ENCODE data around the gene NDUFB11. TPM values are rescaled to one million over a fixed set of nuclear protein-coding genes. Genes with fewer than 3 reads are reported as not detected.

Gene NDUFB11
- total RNA-seq, 1 experiment from 2014 or later: 129 TPM

DNA sequence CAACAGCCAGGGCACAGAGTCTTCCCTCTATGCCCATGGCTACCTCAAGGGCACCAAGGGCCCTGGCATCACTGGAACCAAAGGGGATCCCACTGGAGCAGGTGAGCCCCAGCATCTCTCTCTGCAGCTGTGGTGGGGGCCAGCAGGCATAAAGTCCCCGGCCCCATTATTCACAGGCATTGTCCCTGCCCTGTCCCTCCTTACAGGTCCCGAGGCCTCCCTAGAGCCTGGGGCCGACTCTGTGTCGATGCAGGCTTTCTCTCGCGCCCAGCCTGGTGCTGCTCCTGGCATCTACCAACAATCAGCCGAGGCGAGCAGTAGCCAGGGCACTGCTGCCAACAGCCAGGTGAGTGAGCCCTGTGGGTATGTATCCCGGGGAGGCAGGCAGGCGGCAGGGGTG lies 36.8 kb upstream of the NDUFB11 start:
- no TSS peak for BruUV-seq (replicated peaks)
- no peak for DNase-seq
- TF ChIP-seq, protein P1, sequence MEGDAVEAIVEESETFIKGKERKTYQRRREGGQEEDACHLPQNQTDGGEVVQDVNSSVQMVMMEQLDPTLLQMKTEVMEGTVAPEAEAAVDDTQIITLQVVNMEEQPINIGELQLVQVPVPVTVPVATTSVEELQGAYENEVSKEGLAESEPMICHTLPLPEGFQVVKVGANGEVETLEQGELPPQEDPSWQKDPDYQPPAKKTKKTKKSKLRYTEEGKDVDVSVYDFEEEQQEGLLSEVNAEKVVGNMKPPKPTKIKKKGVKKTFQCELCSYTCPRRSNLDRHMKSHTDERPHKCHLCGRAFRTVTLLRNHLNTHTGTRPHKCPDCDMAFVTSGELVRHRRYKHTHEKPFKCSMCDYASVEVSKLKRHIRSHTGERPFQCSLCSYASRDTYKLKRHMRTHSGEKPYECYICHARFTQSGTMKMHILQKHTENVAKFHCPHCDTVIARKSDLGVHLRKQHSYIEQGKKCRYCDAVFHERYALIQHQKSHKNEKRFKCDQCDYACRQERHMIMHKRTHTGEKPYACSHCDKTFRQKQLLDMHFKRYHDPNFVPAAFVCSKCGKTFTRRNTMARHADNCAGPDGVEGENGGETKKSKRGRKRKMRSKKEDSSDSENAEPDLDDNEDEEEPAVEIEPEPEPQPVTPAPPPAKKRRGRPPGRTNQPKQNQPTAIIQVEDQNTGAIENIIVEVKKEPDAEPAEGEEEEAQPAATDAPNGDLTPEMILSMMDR (IDR thresholded peaks at IDR 0.05; ENCODE audit: insufficient read depth in 1 of 2, low read depth in 1 of 2, low read length in 1 of 2, severe bottlenecking in 1 of 2, unreplicated experiment in 1 of 2): no peak
- Mint-ChIP-seq H3K27ac (ENCODE audit: unreplicated experiment) (no peak overlapping the region), H3K27me3 (ENCODE audit: insufficient read depth, unreplicated experiment) (no peaks in the 10 kb centered on the region), H3K4me1 (ENCODE audit: low read depth, unreplicated experiment) (no peaks in the 10 kb centered on the region), H3K4me3 (ENCODE audit: unreplicated experiment) (no peak overlapping the region), H3K9me3 (ENCODE audit: unreplicated experiment) (no peaks in the 10 kb centered on the region), H3K36me3 (ENCODE audit: insufficient read depth, unreplicated experiment) (peaks cover 59% of the 10 kb centered on the region)
- Histone ChIP-seq H3K4me3 (ENCODE audit: low read depth, low read length) (no peak overlapping the region), H3K27me3 (replicated peaks; ENCODE audit: control insufficient read depth, insufficient read depth, low read length) (no peaks in the 10 kb centered on the region), H3K9me3 (no peaks in the 10 kb centered on the region), H3K4me1 (no peaks in the 10 kb centered on the region), H3K36me3 (ENCODE audit: control insufficient read depth, insufficient read depth, low read length) (no peaks in the 10 kb centered on the region; the same call in none of the 2 replicates)
- CTCF ChIA-PET: no interaction called here
- intact Hi-C loops (cut with micrococcal nuclease; ENCODE audit: unreplicated experiment): no loop called here
- POLR2A ChIA-PET: no interaction called here

DNA sequence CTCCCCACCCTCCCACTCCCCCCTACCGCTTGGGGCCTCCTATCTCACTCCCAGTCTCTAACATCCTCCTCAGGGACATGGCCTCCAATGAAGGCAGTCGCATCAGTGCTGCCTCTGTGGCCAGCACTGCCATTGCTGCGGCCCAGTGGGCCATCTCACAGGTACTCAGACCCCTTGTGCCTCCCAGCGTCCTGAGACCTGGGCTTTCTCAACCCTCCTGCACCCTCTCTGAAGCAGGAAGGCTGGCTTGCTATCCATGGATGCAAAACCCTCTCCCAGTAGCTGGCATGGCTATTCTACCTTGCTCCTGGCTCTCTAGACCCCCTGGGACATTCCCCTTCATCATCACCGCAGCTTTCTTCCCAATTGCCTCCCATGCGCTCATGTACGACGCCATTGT lies 35.8 kb upstream of the NDUFB11 start:
- TF ChIP-seq, protein P1 (IDR thresholded peaks at IDR 0.05; ENCODE audit: insufficient read depth in 1 of 2, low read depth in 1 of 2, low read length in 1 of 2, severe bottlenecking in 1 of 2, unreplicated experiment in 1 of 2): no peak

DNA sequence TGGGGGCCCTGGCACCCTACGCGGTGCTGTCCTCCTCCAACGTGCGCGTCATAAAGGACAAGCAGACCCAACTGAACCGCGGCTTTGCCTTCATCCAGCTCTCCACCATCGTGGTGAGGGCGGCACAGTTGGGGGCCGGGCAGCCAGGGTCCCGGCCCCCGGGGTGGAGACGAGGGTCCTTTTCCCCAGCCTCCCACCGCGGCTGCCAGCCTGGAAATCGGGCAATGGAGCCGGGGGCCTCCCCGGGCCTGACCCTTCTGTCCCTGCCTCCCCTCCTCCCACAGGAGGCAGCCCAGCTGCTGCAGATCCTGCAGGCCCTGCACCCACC lies 35.4 kb upstream of the NDUFB11 start:
- POLR2A ChIA-PET: no interaction called here
- intact Hi-C loops (cut with micrococcal nuclease; ENCODE audit: unreplicated experiment): no loop called here
- H3K27me3 Mint-ChIP-seq (ENCODE audit: insufficient read depth, unreplicated experiment): no peaks in the 10 kb centered on the region
- BruUV-seq (replicated peaks): no TSS peak
- DNase-seq: no peak
- no peaks in the 10 kb centered on the region for H3K4me1 Mint-ChIP-seq (ENCODE audit: low read depth, unreplicated experiment)
- TF ChIP-seq, protein P1 (IDR thresholded peaks at IDR 0.05; ENCODE audit: insufficient read depth in 1 of 2, low read depth in 1 of 2, low read length in 1 of 2, severe bottlenecking in 1 of 2, unreplicated experiment in 1 of 2): no peak
- H3K36me3 Mint-ChIP-seq (ENCODE audit: insufficient read depth, unreplicated experiment): peaks cover 58% of the 10 kb centered on the region
- Histone ChIP-seq H3K36me3 (ENCODE audit: control insufficient read depth, insufficient read depth, low read length) (no peaks in the 10 kb centered on the region; the same call in none of the 2 replicates), H3K9me3 (no peaks in the 10 kb centered on the region), H3K27me3 (replicated peaks; ENCODE audit: control insufficient read depth, insufficient read depth, low read length) (no peaks in the 10 kb centered on the region), H3K4me3 (ENCODE audit: low read depth, low read length) (no peak overlapping the region), H3K4me1 (no peaks in the 10 kb centered on the region)
- no peaks in the 10 kb centered on the region for H3K9me3 Mint-ChIP-seq (ENCODE audit: unreplicated experiment)
- CTCF ChIA-PET: no interaction called here
- H3K27ac Mint-ChIP-seq (ENCODE audit: unreplicated experiment): no peak overlapping the region
- no peak overlapping the region for H3K4me3 Mint-ChIP-seq (ENCODE audit: unreplicated experiment)

More for the DNA sequence above, 35.8 kb upstream of the NDUFB11 start:
- Mint-ChIP-seq H3K36me3 (ENCODE audit: insufficient read depth, unreplicated experiment) (peaks cover 61% of the 10 kb centered on the region), H3K4me3 (ENCODE audit: unreplicated experiment) (no peak overlapping the region), H3K4me1 (ENCODE audit: low read depth, unreplicated experiment) (no peaks in the 10 kb centered on the region), H3K27me3 (ENCODE audit: insufficient read depth, unreplicated experiment) (no peaks in the 10 kb centered on the region), H3K9me3 (ENCODE audit: unreplicated experiment) (no peaks in the 10 kb centered on the region), H3K27ac (ENCODE audit: unreplicated experiment) (no peak overlapping the region)
- no TSS peak for BruUV-seq (replicated peaks)
- CTCF ChIA-PET: no interaction called here
- H3K9me3 ChIP-seq: no peaks in the 10 kb centered on the region
- H3K4me1 ChIP-seq: no peaks in the 10 kb centered on the region
- DNase-seq: no peak
- H3K4me3 ChIP-seq (ENCODE audit: low read depth, low read length): no peak overlapping the region
- intact Hi-C loops (cut with micrococcal nuclease; ENCODE audit: unreplicated experiment): no loop called here
- no peaks in the 10 kb centered on the region for H3K27me3 ChIP-seq (replicated peaks; ENCODE audit: control insufficient read depth, insufficient read depth, low read length)
- POLR2A ChIA-PET: no interaction called here
- H3K36me3 ChIP-seq (ENCODE audit: control insufficient read depth, insufficient read depth, low read length): no peaks in the 10 kb centered on the region; the same call in none of the 2 replicates

Measured in Caco-2 (cell line).